Inflammatory macrophage (primary cell): Measurements from ENCODE around the gene GRIN1.
"Not testable (repeated sequence)": the region's sequence is repeated elsewhere in the genome, so short reads cannot be mapped to it uniquely, and the experiment has no call there.

Source experiments
- DNase-seq, 2 donors: peaks; one replicate each; pipeline ENCODE4 v3.0.0-alpha.2; 2020 to 2022

The GRIN1 gene

DNA sequence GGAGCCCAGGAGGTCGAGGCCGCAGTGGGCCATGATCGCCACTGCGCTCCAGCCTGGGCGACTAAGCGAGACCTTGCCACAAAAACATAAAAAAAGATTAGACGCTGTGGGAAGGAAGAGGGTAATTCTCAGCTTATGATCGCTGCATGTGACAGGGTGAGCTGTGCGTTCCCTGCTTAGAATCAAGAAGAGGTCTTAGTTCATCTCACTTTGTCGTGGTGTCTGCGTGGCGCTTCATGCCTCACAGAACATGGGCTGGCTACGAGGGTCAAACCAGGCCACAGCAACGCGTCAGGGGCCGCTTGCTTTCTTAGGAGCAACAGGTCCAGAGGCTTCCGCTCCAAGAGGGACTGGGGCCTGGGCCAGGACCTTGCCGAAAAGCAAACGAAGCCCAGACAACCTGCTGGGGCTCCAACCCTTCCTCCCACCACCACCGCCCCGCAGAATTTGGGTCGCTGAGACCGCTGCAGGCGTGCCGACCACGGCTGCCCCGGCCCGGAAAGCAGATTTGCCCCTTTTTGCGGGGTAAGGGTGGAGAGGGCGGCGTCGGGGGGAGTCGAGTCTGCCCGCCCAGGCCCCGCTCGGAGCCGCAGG, 10.0 kb upstream of the GRIN1 start:
- DNase-seq: no peak

DNA sequence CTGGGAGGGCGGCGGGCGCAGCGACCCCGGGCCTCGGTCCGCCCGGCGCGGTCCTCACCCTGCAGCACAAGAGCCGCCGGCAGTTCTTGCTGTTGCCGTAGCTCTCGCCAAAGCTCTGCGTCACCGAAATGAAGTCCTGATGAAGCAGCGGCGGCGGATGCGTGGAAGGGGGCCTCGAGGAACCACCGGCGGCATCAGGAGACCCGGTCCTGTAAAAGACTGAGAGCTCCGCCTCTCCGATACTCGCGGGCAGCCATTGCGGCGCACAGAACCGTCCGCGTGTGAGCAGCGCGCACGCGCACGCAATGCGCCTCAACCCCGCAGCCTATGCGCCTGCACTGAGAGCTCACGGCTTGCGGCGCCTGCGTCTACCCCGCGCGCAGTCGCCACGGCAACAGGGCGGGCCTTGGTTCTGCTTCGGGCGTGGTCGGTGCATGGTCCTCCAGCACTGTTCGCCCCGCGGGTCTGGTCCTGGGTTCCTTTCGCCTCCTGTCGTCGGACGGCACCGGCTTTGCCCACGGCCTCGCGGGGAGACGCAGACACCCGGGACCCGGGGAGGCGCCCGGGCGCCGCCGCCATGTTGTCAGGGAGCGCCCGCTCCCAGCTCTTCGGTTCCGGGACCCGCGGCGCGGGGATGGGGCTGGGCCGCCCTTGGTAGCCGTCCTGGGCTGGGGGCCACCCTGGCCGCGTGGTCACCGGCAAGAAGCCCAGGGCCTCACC, 9.3 kb upstream of the GRIN1 start:
- peak; percentile 93 to 95 for DNase-seq

DNA sequence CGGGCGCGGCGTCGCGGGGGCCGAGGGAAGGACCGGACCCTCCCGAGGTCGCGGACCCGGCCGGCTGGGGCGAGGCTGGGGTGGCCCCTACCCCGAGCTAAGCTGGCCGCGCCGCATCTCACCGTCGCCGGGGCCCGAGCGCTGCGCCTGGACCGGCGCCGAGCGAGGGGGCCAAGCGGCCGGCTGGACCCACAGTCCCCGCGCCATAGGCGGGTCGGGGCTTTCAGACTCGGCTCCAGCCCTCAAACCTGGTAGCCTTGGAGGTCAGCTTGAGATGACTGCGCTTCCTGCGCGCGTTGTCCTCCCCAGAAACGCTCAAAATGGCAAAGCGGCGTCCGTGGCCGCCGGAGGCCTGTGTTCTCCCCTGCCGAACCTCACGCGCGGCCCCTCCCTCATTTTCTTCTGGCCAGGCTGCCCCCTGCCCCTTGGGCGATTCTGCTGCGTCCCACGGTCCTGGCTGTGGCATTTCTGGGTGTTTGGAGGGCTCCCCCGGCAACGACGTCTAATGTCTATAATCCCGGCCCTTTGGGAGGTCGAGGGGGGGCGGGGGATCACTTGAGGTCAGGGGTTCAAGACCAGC, 8.7 kb upstream of the GRIN1 start:
- peak in 1 of 2 donors; percentile 7 for DNase-seq

DNA sequence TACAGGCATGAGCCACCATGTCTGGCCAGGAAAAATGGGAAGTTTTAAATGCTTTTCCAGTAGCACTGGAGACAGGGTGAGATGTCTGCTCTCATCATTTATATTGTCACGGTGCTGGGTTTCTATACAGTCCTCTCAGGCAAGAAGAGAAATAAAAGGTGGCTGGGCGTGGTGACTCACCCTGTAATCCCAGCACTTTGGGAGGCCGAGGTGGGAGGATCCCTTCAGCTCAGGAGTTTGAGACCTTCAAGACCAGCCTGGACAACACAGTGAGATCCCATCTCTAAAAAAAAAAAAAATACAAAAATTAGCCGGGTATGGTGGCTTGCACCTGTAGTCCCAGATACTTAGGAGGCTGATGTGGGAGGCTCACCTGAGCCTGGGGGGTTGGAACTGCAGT, 4.8 kb upstream of the GRIN1 start:
- DNase-seq: no peak

DNA sequence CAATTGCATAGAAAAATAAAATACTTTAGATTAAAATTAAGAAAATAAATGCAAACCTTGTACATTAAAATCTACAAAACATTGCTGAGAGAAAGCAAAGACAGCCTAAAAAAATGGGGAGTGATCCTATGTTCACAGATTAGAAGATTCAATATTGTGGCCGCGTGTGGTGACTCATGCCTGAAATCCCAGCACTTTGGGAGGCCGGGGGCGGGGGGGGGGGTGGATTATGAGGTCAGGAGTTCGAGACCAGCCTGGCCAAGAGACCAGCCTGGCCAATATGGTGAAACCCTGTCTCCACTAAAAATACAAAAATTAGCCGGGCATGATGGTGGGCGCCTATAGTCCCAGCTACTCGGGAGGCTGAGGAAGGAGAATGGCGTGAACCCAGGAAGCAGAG, 3.8 kb upstream of the GRIN1 start:
- not testable (repeated sequence) for DNase-seq

DNA sequence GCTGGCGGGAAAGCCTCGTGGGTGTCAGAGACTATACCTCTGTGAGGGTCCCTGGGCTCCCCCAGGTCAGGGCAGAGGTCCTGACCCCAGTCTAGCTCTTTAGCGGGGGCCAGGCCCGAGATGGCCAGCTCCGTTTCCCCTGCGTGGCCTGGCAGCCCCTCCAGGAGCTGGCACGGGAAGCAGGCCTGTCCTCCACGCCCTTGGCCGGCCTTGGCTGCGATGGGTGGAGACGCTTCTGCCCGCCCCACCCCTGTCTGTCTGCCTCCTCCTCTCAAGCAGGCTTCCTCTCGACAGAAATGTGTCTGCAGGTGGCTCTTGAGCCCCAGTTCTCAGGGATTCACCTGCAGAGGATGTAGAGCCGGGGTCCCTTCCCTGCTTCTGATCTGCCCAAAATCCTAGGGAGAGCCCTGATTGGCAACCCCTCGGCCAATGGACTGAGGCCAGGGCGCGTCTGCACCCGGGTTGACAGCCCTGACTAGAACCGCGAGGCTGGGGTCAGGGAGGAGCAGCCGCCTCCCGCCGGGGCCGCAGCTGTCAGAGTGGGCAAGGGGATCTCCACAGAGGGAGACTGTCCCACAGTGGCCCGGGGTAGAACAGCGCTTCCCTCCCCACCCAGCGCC, 2.6 kb upstream of the GRIN1 start:
- DNase-seq: no peak

DNA sequence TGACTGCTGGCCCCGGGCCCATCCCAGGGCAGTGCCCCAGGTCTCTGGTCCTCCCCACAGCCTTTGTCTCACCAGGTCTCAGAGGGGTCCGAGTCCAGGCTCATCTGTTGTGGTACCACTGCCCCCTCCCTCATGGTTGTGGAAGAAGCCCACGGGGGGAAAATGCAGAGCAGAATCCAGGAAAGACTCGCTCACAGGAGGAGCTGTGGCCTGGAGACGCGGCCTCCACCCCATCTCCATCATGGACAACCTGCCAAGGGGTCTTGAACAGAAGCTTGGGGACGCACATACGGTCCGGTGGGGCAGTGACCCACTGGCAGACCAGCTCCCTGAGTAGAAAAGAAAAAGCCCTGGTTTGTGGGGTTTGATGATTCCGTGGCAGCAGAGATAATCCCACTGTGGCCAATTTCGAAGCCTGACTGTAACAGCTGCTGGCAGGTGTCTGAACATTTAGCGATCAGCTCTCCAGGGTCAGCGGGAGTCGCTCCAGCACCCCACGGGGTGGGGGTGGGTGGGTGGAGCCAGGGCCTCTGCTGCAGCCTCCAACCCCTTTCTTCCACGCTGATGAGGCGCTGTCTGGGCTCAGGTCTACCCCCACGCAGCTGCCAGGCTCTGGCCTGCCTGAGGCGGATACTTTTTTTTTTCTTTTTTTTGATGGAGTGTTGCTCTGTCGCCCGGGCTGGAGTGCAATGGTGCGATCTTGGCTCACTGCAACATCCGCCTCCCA, 1.9 kb upstream of the GRIN1 start:
- DNase-seq: no peak

DNA sequence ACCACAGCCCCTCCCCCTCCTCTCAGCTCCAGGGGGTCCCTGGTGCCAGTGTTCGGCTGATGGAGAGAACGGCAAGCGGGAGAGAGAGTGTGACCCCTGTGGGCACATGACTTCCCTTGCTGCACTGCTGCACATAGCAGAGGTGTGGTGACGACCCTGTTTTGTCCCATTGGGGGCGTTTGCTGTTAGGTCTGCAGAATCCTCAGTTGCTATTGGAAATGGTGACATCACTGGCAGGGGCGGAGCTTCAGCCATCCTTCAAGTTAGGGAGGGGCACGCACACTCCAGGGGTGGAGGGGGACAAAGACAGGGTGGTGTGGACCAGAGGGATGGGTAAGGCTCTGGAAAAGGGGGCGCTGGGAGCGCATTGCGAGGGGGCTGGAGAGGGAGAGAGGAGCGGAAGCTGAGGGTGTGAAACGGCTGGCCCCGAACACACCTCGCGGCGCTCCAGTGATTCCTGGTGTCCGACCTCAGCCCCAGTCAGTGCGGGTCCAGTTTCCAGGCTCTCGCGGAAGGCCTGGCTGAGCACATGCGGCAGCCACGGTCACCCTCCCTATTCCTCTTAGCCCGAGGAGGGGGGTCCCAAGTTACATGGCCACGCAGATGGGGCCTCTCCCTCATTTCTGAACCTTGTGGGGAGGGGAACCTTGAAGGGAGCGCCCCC, 764 bp upstream of the GRIN1 start:
- no peak for DNase-seq

DNA sequence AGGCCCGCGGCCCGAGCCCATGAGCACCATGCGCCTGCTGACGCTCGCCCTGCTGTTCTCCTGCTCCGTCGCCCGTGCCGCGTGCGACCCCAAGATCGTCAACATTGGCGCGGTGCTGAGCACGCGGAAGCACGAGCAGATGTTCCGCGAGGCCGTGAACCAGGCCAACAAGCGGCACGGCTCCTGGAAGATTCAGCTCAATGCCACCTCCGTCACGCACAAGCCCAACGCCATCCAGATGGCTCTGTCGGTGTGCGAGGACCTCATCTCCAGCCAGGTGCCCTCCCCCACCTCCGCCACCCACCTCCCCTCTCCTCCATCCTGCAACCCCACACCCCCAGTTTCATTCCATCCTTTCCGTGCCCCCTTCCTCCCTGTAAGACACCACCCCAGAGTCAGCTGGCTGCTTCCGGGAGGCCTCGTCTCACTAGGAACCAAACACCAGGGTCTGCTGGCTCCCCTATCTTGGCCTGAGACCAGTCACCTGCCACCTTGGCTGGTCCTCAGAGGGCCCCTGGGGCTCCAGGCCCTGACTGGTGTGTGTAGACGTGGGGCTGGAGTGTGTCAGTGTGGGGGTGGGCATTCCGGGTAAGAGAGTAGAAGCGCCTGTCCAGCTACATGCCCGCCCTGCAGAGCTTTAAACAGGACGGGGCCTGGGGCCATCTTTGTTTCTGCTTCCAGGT, 655 bp downstream of the GRIN1 start:
- DNase-seq: no peak

DNA sequence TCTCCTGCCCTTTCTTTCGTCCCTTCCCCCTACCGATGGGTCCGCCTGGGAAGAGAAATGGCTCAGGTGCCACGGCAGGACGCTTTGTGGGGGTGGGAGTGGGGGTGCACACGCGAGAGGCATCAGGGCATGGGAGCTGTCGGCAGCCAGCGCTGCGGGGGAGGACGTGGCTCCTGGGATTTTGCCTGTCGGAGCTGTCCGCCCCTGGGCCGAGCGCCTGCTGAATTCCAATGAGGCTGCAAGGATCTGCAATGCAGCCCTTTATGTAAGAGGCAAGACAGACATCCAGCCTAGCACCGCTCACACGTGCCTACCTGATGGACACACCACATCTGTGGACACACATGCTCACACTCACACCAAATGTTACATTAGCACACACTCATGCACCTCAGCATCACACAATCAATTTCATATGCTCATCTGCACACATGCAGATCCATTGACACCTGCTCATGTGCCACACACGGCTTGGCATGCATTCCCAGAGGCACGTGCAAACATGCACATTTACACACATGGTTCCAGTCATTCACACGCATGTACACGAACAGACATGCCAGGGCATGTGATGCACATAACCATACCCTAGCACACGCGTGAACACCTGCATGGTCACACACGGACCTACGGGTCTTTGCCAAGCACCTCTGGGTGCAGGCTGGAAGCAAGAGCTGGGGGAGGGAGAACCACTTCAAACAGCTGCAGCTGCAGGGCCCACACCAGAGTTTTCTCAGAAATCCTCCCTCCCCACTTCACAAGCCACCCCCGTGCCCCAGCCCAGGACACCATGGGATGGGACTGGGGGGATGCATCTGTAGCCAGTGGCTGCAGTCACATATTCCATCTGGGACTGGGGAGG, 1.4 kb downstream of the GRIN1 start:
- DNase-seq: no peak

DNA sequence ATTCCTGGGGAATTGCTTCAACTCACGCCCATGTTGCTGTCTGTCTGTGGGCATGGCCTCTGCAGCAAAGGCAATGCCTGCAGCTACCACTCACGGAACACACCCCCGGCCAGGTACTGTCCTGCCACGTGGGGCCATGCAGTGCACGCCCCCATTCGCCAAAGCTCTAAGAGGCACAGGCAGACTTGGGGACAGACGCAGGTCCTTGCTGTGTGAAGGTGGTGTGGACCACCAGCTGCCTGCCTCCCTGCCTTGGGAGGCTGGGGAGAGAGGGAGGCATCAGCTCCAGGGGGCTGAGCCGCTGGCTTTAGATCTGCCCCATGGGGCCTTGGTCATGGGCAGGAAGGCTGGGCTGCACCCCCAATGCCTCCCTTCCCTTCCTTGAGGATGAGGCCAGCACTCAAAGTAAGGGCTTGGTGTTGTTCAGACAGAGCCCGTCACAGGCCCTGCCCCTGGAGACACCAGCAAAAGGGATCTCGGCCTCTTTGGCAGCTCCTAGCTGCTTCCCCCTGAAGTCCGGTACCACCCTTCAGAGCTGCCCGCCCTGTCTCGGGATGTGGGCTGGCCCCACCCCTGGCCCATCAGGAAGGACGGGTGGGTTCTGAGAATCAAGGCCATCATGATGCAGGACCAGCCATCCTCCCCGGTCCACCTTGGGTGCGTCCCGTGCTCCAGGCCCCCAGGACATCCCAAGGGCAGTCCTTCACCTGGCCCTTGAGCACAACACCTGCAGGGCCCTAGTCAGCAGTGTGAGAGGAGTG, 2.3 kb downstream of the GRIN1 start:
- DNase-seq: no peak

DNA sequence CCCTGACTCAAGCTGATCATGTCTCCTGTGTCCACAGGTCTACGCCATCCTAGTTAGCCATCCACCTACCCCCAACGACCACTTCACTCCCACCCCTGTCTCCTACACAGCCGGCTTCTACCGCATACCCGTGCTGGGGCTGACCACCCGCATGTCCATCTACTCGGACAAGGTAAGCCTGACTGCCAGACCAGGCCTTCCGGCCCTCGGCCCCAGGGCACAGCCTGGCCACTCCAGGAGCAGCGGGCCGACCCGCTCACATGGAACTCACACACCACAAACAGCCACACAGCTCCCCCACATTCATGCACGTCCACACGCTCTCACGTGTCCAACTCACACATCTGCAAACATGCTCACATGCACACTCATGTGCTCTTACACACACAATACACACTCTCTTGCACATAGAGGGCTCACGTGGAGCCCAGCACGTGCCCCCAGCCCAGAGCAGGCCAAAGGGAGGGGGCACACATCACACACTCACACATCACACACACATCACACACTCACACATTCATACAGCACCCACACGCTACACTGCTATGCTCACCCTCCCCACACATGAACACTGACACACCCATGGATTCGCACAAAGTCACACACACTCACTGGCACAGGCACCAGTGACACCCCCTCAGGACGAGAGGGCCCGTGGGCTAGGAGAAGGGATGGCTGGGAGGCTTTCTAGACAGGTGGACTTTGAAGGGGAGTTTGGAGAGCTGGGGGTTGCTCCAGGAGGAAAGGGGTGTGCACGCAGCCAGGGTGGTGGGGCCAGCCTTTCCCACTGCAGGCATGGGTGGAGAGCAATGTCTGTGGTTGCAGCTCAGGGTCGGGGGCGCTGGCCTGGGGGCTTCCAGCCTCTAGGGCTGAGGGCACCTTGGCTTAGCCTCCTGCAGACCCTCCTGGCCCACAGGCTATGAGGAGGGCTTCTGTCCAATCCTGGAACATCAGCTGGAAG, 3.3 kb downstream of the GRIN1 start:
- no peak for DNase-seq

DNA sequence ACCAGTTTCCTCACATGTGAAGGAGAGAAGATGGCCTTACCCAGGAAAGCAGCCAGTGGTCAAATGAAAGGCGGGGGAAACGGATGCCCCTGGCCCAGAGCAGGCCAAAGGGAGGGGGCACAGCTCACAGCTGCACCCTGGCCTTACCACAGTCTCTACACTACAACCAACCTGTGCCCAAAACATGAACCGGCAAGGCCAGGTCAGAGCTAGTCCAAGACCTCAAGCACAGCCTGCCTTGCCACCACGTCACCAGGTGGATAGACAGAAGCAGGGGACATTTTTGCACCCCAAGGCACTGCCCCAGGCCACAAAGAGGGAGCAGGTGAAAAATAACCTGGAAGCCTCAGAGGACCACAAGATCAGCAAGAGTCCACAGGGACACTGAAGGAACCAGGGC, 4.5 kb downstream of the GRIN1 start:
- DNase-seq: no peak

DNA sequence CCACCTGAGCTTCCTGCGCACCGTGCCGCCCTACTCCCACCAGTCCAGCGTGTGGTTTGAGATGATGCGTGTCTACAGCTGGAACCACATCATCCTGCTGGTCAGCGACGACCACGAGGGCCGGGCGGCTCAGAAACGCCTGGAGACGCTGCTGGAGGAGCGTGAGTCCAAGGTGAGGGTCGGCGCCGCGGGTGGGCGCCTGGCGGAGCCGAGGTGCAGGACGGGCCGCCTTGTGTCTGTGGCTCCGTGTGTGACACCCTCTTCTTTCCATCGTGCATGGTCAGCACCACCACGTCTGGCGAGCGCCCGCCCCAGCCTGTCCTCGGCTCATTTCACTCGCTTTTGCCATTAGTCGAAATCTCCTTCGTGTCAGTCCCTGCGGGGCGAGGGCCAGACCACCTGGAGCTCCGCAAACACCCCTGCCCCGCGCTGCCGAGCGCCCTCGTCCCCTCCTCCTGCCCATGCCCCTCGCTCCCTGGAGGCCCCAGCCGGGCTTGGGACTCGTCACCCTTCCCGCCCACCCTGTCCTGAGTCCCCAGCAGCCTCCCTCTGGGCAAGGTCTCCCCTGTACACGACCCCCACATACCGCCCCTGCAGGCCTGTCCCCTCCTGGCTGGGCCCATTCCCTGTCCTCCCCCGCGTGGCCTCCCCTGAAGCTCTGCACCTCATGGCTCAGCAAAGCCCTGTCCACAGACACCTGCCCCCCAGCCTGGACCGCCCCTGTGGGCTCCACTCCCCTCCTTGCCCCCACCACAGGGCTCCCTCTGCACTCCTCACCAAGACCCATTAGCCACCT, 7.0 kb downstream of the GRIN1 start:
- no peak for DNase-seq

DNA sequence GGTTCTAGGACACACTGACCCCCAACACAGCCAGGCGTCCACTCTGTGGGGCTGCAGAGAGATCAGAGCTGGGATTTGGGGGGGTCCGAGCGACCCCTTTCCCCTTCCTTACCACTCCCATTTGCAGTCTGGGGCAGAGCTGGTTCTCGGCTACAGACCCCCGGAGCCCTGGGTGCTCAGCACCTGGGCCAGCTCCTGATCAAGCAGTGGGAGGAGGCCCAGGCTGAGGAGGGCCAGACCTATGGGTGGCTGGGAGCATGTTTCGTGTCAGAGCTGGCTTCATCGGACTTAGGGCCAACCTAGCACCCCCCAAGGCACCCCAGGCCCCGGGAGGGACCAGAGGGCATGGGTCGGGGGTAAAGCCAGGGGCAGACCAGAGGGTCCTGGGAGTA, 7.6 kb downstream of the GRIN1 start:
- no peak for DNase-seq

DNA sequence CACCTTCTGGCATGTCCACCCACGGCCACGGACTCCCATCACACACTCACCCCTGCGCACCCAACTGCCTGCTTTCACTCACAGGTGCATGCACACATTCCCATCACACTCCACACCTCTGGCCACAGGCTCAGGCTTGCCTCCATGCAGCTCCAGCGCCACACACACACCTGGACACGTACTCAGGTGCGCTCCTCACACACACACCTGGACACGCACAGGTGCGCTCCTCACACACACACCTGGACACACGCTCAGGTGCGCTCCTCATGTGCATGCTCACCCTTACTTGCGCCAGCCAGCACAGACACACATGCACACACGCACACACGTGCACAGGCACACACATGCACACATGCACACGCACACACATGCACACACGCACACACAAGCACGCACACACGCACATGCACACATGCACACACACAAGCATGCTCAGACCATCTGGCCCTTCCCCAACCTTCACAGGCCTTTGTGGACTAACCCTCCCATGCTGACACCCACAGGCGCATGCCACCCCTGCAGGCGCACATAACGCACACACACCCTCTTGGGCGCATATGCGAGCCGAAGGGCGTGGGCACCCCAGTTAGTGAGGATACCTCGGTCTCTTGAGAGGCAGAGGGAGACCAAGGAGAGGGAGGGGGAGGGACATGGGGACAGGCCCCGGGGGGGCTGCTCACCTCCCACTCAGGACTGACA, 8.3 kb downstream of the GRIN1 start:
- no peak for DNase-seq

DNA sequence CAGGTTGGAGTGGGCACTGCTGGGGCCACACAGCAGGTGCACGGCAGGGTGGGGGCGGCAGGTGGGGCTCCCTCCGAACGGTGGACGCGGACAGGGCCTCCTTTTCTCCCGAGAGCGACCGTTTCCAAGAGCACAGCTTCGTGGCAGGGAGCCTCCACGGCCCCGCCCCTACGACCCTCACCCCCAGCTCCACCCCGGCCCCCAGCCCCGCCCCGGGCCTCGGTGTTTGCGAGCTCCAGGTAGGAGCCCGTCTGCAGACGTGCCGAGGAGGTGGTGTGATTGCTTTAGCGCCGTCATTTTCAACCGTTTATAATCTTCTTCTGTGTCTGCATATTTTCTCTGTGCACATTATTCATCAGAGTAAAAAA, 8.8 kb downstream of the GRIN1 start:
- no peak for DNase-seq

DNA sequence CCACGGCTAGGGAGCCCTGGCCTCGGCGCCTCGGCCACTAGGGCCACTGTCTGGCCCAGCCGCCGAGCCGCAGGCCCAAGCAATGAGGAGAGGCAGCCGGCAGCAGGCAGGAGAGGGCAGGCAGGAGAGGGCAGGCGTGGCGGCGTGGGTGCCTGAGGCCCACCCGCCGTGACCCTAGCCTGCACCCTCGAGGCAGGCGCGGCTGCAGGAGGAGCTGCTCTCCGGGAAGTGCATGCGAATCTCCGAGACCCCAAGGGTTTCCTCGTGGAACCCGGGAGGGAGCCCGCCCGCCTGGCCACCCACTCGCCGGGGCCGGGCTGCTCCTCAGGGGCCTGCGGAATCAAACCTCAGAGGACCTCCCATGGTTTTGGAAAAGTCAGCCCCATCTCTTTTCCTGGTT, 9.3 kb downstream of the GRIN1 start:
- no peak for DNase-seq
